Activated CD8-positive, alpha-beta T cell treated with anti-CD3 and anti-CD28 coated beads, Interleukin-2, amount 10 ng/mL, durations not matched to agents 7 days and 5 days (primary cell): ENCODE results near the gene TMEM126B. TPM values are rescaled to one million over a fixed set of nuclear protein-coding genes. Genes with fewer than 3 reads are reported as not detected.
"Not testable (repeated sequence)": the region's sequence is repeated elsewhere in the genome, so short reads cannot be mapped to it uniquely, and the experiment has no call there.

Experiments
- ATAC-seq: fragments of 150-1000 bp; cut with Tn5 transposase; one replicate; pipeline ENCODE4 v1.10.0; 2021; ENCODE audit warnings: moderate library complexity
- CTCF ChIA-PET: fragments of 350-600 bp; sonication (Branson Sonifier 250); formaldehyde crosslinking; loops from one replicate; lab custom pipeline; 2021; ENCODE audit warnings: antibody characterized with exemption; lab: Charles Lee
- POLR2A ChIA-PET: fragments of 350-600 bp; sonication (Branson Sonifier 250); formaldehyde crosslinking; loops from one replicate; lab custom pipeline; 2021; ENCODE audit warnings: antibody characterized with exemption; lab: Charles Lee
- DNase-seq: peaks from one replicate; pipeline ENCODE4 v3.0.0-alpha.2; 2020
- H3K27ac Mint-ChIP-seq: one replicate; pipeline ENCODE4 v1.8.0; 2021; ENCODE audit warnings: mild to moderate bottlenecking, mixed read lengths
- H3K27me3 Mint-ChIP-seq: one replicate; pipeline ENCODE4 v1.8.0; 2021; ENCODE audit warnings: low read depth, mixed read lengths
- H3K36me3 Mint-ChIP-seq: one replicate; pipeline ENCODE4 v1.8.0; 2021; ENCODE audit warnings: low read depth, mixed read lengths
- H3K4me1 Mint-ChIP-seq: one replicate; pipeline ENCODE4 v1.8.0; 2021; ENCODE audit warnings: low read depth, mixed read lengths
- H3K4me3 Mint-ChIP-seq: one replicate; pipeline ENCODE4 v1.8.0; 2021; ENCODE audit warnings: mild to moderate bottlenecking, mixed read lengths
- H3K9me3 Mint-ChIP-seq: one replicate; pipeline ENCODE4 v1.8.0; 2022; ENCODE audit warnings: mixed read lengths; ENCODE audit not compliant: insufficient read depth
- total RNA-seq, 2 experiments: library from RNA; stranded (reverse); gene quantifications; one replicate each; pipeline ENCODE4 v1.2.3, GENCODE V29; 2021

The TMEM126B gene
- total RNA-seq, 2 experiments from 2014 or later: 51.4 to 57.8 TPM

DNA sequence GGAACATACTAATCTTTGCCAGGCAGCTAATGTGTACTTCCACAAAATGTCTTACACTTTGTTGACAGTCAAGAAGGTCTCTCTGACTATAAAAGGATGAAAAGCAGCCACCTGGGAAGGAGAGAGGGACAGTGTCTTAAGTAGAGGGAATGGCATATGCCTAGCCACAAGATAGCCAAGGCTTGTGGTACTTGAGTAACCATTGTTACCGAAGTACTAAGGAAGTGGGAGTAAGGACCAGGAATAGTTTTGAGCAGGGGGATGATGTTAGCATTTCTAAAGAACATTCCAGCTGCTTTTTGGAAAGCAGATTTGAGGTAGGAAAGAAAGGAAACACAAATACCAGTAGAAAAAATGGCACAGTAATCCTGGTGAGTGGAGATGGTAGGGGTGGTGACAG, 22.7 kb downstream of the TMEM126B start:
- ChIA-PET CTCF (interaction anchor here (2.2 kb wide), 1 partner anchor 12 kb away, joined by 8 read pairs; no protein-coding TSS in a partner anchor), POLR2A (interaction anchor here (0.7 to 2.7 kb wide), 2 partner anchors 12 to 92 kb away, joined by 3 to 12 read pairs; no protein-coding TSS in a partner anchor)
- Mint-ChIP-seq H3K9me3 (no peaks in the 10 kb centered on the region), H3K27ac (no peak overlapping the region), H3K27me3 (no peaks in the 10 kb centered on the region), H3K4me3 (no peak overlapping the region), H3K36me3 (peaks cover 30% of the 10 kb centered on the region), H3K4me1 (peaks cover 50% of the 10 kb centered on the region)
- no peak for DNase-seq
- no peak for ATAC-seq

DNA sequence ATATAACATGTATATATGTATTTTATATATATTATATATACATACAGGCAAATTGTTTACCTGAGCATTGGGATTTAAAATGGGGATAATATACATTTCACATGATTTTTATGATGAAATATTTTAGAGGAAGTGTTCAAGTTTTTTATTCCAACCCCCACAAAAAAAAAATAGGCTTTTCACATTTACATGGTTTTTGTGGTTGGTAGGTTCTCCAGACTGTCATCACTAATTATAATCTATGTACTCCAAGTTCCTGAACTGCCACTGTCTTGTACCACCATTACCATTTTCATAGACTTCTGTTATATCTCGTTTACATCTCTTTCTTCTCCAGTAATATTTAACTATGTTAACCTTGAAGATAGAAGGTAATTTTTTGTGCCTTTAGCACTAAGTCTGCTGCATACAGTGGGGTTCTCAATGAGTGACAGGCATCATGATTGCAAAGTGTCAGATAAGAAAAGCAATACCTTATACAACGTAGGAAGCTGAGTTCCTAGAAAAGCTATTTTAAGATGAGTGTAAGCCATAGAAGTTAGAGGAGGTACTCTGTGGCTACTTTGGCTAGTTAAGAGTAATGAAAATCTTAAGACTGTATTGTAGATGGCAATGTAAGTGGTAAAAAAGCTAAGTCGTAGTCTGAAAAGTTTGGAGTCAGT, 24.5 kb downstream of the TMEM126B start:
- DNase-seq (no peak), ATAC-seq (no peak)
- Mint-ChIP-seq H3K36me3 (peaks cover 39% of the 10 kb centered on the region), H3K4me1 (peaks cover 55% of the 10 kb centered on the region), H3K4me3 (no peak overlapping the region), H3K27me3 (no peaks in the 10 kb centered on the region), H3K9me3 (no peaks in the 10 kb centered on the region), H3K27ac (peak overlapping the region; percentile 44)
- CTCF ChIA-PET: no interaction called here
- POLR2A ChIA-PET: interaction anchor here (1.4 to 2.7 kb wide), 2 partner anchors 11 to 40 kb away, joined by 3 to 26 read pairs; partner anchors contain the start of gene CREBZF

DNA sequence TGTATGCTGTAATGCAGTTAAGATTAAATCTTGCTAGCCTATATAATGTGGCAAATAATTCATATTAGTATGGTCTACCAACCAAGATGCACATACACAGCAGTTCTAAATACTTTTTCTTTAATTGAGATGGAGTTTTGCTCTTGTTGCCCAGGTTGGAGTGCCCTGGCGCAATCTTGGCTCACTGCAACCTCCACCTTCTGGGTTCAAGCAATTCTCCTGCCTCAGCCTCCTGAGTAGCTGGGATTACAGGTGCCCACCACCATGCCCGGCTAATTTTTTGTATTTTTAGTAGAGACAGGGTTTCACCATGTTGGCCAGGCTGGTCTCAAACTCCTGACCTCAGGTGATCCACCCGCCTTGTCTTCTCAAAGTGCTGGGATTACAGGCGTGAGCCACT, 25.9 kb downstream of the TMEM126B start:
- H3K27me3 Mint-ChIP-seq, H3K9me3 Mint-ChIP-seq, ATAC-seq, H3K27ac Mint-ChIP-seq, H3K4me3 Mint-ChIP-seq, CTCF ChIA-PET, DNase-seq: not testable (repeated sequence)
- Mint-ChIP-seq H3K4me1 (peaks cover 54% of the 10 kb centered on the region), H3K36me3 (peaks cover 46% of the 10 kb centered on the region)
- POLR2A ChIA-PET: interaction anchor here (1.3 to 2.7 kb wide), 3 partner anchors 10 to 39 kb away, joined by 3 to 26 read pairs (median 5); partner anchors contain the start of genes CREBZF and TMEM126B

DNA sequence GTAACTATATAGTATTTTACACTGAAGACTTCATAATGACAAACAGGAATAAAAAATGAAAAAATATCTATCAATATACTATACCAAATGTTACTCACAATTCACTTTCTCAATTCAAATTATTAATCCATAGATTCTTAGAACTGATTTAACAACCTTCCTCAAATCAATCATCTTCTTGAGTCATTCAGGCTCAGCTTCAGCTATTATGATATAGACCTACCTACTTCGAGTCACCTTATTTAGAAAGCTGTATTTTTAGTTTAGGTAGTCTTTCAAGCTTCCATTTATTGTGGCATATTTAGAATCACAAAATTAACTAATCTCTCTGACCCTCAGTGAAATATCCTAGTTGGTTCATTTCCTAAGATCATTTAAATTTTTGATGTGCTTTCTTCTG, 28.4 kb downstream of the TMEM126B start:
- ChIA-PET CTCF (interaction anchor here (0.5 to 1.2 kb wide), 2 partner anchors 8 to 198 kb away, joined by 3 read pairs; partner anchors contain the start of gene CCDC83), POLR2A (interaction anchor here (0.8 to 1.4 kb wide), 2 partner anchors 9 to 34 kb away, joined by 3 to 6 read pairs; partner anchors contain the start of gene TMEM126A)
- H3K4me3 Mint-ChIP-seq: no peak overlapping the region
- no peaks in the 10 kb centered on the region for H3K9me3 Mint-ChIP-seq
- peaks cover 58% of the 10 kb centered on the region for H3K4me1 Mint-ChIP-seq
- H3K27ac Mint-ChIP-seq: no peak overlapping the region
- H3K36me3 Mint-ChIP-seq: peaks cover 60% of the 10 kb centered on the region
- H3K27me3 Mint-ChIP-seq: no peaks in the 10 kb centered on the region
- DNase-seq: no peak
- no peak for ATAC-seq

DNA sequence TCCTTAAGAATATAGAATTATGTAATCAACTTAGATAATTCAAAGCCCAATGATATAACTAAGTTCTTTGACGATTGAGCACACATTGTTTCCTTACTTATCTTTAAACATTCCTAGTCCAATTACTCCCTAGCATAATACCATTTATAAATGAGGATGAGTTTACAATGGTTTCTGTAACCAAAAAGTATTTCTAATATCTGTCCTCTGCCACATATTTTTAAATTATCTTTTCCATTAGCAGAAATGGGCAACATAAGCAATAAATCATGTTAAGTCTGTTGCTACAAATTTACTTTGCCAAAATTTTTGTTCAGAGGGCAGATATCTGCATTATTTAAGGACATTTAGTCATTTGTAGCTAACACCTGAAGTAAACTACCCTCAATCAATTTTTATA, 29.8 kb downstream of the TMEM126B start:
- DNase-seq (no peak), ATAC-seq (no peak)
- no peaks in the 10 kb centered on the region for H3K9me3 Mint-ChIP-seq
- CTCF ChIA-PET: interaction anchor here (4.4 kb wide), 1 partner anchor 10 kb away, joined by 26 read pairs; the partner anchor contains the start of gene TMEM126A
- peaks cover 51% of the 10 kb centered on the region for H3K4me1 Mint-ChIP-seq
- POLR2A ChIA-PET: interaction anchor here (3.8 kb wide), 1 partner anchor 11 kb away, joined by 30 read pairs; the partner anchor contains the start of gene TMEM126A
- H3K4me3 Mint-ChIP-seq: no peak overlapping the region
- peaks cover 63% of the 10 kb centered on the region for H3K36me3 Mint-ChIP-seq
- H3K27me3 Mint-ChIP-seq: no peaks in the 10 kb centered on the region
- no peak overlapping the region for H3K27ac Mint-ChIP-seq

DNA sequence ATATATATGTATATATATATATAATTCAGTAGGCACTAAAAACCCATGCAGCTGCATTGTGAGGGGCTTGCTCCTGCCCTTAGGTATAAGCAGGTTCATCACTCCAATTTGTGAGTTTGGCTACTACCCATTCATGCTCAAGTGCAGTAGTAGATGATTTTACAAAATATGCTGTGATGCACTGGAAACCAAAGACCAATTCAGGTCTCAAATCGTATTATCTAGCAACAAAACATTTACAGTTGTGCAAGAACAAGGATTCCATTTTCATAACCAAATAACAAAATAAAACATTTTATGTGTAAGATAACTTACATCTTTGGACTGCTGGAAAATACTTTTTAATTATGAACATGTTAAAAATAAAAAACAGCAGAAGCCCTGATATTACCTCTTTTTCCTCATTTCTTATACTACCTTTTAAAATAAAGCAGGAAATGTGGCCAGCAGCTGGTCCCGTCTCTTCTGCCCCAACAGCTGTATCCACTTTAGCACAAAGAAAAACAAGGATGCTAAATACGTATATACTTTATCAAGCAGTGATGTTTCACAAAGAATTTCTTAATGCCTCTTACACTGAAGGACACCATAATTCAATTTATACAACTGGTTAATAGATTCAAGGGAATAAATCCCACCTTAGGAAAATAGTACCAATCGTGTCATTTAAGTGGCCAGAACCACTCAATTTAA, 33.7 kb downstream of the TMEM126B start:
- no peak for ATAC-seq
- peaks cover 58% of the 10 kb centered on the region for H3K36me3 Mint-ChIP-seq
- DNase-seq: no peak
- POLR2A ChIA-PET: interaction anchor here (0.8 kb wide), 2 partner anchors 13 to 33 kb away, joined by 3 read pairs; no protein-coding TSS in a partner anchor
- no peak overlapping the region for H3K27ac Mint-ChIP-seq
- CTCF ChIA-PET: interaction anchor here (1.1 to 4.4 kb wide), 3 partner anchors 14 to 164 kb away, joined by 3 to 26 read pairs (median 3); partner anchors contain the start of gene TMEM126A
- H3K9me3 Mint-ChIP-seq: no peaks in the 10 kb centered on the region
- H3K4me1 Mint-ChIP-seq: peaks cover 46% of the 10 kb centered on the region
- H3K27me3 Mint-ChIP-seq: no peaks in the 10 kb centered on the region
- H3K4me3 Mint-ChIP-seq: peak overlapping the region; percentile 98

DNA sequence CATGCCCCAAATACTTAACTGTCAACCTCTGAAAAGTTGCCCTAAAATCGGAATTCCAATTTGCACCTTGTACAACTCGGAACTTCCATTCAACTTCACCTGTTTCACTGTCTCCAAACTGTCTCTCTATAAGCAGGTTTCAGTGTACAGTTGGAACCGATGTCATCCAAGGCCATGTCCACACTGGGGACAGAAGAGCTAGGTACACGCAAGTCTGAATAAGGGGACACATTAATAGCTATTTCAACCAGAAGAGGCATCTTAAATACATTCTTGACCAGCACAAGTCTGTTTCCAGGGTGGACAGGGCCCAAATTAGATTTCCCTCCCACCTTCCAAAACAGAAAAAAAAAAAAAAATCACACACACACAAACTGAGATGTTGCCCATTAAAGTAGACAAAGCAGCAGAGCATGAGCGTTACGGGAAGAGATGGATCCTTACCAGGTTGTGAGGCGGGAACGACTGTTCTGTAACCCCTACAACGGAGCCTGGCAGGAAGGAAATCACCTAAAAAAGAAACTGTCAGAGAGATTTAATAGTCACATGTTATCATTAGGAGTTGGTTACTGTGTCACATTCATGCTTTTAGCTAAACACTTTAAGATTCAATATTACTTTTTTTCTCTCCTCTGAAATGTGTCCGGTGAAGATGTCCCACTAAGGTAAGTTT, 34.8 kb downstream of the TMEM126B start:
- DNase-seq (peak; percentile 38), ATAC-seq (peak; percentile 8)
- POLR2A ChIA-PET: interaction anchor here (0.9 to 2.9 kb wide), 17 partner anchors 10 to 192 kb away, joined by 3 to 41 read pairs (median 4); partner anchors contain the start of genes CCDC83, DLG2, SYTL2 and TMEM126A
- Mint-ChIP-seq H3K9me3 (no peaks in the 10 kb centered on the region), H3K27me3 (no peaks in the 10 kb centered on the region), H3K4me1 (peaks cover 44% of the 10 kb centered on the region), H3K36me3 (peaks cover 55% of the 10 kb centered on the region), H3K4me3 (peak overlapping the region; percentile 98), H3K27ac (peak overlapping the region; percentile 96)
- CTCF ChIA-PET: interaction anchor here (1.1 to 2.6 kb wide), 5 partner anchors 13 to 192 kb away, joined by 3 to 20 read pairs (median 6); partner anchors contain the start of genes CCDC83 and TMEM126A

DNA sequence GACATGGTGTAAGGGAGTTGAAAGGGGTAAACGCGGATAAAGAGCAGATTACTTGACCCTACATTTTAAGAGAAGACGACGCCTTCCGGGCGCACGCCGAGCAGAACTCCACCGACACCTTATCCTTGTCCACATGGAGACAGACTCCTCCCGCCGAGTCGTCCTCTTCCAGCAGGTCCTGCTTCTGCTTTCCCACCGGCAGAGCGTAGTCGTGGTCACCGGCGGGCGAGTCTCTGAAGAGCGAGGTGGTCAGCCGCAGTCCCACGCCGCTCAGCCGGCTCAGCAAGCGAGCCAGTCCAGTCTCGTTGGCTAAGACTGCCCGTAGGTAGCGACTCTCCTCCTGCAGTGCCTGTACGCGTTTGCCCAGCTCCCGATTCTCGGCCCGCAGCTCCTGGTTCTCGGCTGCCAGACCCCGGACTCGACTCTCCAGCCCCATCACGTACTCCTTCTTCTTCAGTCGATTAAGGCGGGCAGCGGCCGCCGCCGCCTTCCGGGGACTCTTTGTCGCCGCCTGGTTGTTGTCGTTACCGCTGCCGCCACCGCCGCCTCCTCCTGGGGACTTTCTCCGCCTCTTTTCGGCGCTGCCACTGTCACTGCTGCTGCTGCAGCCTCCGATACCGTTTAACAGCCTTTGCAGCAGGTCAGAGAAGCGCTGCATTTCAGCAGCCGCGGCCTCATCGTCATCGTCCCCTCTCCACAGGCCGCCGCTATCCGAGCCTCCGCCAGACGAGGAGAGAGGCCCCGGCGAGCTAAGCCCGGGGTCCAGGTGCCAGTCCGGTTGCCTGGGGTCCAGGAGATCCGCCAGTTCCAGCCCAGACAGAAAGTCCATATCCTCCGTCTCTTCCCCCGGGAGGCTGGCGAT, 35.6 kb downstream of the TMEM126B start:
- peak overlapping the region; percentile 96 for H3K27ac Mint-ChIP-seq
- H3K4me1 Mint-ChIP-seq: peaks cover 38% of the 10 kb centered on the region
- DNase-seq (peak; percentile 93), ATAC-seq (peak; percentile 85)
- no peaks in the 10 kb centered on the region for H3K27me3 Mint-ChIP-seq
- peak overlapping the region; percentile 98 for H3K4me3 Mint-ChIP-seq
- no peaks in the 10 kb centered on the region for H3K9me3 Mint-ChIP-seq
- ChIA-PET CTCF (interaction anchor here (1.4 to 2.6 kb wide), 4 partner anchors 14 to 191 kb away, joined by 4 to 20 read pairs (median 7); partner anchors contain the start of genes CCDC83 and TMEM126A), POLR2A (interaction anchor here (0.9 to 2.9 kb wide), 19 partner anchors 10 to 163 kb away, joined by 3 to 41 read pairs (median 4); partner anchors contain the start of genes DLG2, SYTL2, TMEM126A and TMEM126B)
- peaks cover 48% of the 10 kb centered on the region for H3K36me3 Mint-ChIP-seq

DNA sequence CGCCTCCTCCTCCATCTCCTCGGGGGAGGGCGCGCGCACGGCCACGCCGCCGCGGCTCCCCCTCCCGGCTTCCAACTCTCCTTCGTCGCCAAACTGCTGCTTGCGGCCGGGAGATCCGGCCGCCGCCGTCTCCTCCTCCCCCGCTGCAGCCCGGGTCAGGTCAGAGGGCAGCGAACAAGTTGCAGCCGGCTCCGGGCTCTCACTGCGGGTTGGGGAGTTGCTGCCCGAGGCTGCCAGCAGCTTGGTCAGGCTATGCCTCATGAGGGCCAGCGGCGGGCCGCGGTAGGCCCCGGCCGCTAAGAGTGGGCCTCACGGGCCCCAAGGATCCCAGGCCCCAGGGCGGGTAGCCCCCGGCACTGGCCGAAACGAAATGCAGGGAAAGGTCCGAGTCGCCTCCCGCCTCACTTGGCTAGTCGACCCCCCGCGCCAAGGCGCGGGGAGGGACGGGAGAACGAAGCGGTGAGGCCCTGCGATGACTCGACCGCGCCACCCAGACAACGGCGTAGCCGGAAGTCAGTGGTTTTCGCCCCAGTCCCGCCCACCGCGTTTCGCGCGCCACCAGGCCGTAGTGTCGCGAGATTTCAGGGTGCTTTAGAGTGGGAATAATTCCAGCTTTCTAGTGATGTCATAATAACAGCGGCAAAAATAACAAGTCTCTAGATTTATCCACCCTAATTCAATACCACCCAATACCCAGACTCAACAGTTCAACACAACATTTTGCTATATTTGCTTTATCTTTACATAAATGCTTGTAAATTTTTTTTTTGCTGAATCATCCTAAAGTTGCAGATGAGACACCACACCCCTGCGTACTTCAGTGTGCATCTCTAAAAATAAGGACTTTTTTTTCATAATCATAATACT, 36.5 kb downstream of the TMEM126B start, which contains the start of gene CREBZF:
CREBZF (minus strand) TSS at position 515 of the 867 bp plus-strand sequence; CDS start at position 261, 254 bp downstream.
- Mint-ChIP-seq H3K4me3 (peak within 1 kb of the TSS; percentile 98), H3K27me3 (no peaks in the 10 kb centered on the region), H3K4me1 (peaks cover 31% of the 10 kb centered on the region), H3K27ac (peak within 1 kb of the TSS; percentile 96), H3K36me3 (peaks cover 41% of the 10 kb centered on the region), H3K9me3 (no peaks in the 10 kb centered on the region)
- ATAC-seq: peak; percentile 67
- DNase-seq: peak; percentile 94
- ChIA-PET POLR2A (interaction anchor here (0.6 to 2.9 kb wide), 19 partner anchors 9 to 1148 kb away, joined by 3 to 41 read pairs (median 5); partner anchors contain the start of genes CCDC83, CCDC89, DLG2 and TMEM126A), CTCF (interaction anchor here (2.5 to 2.6 kb wide), 2 partner anchors 17 to 190 kb away, joined by 6 to 20 read pairs; partner anchors contain the start of genes CCDC83 and TMEM126A)
